SK-N-MC (cell line): ENCODE measurements around the gene DNMT3L.
"Not testable (repeated sequence)": the region's sequence is repeated elsewhere in the genome, so short reads cannot be mapped to it uniquely, and the experiment has no call there.

Experiments used
- EZH2 ChIP-seq: fragments of 200-600 bp; sonication (generic); IDR thresholded peaks from one replicate; pipeline ENCODE4 v1.6.1; 2017; ENCODE audit warnings: antibody characterized with exemption
- POLR2AphosphoS5 ChIP-seq: IDR thresholded peaks from 2 replicates; pipeline ENCODE4 v1.6.1; 2012; ENCODE audit warnings: mild to moderate bottlenecking, low read depth, low read length, borderline replicate concordance

GRCh38 chr21:44228109-44228508 lies 33.6 kb downstream of the DNMT3L start:
- TF ChIP-seq POLR2AphosphoS5, EZH2: not testable (repeated sequence)
